ENCODE results near the gene AFF1.

DNA sequence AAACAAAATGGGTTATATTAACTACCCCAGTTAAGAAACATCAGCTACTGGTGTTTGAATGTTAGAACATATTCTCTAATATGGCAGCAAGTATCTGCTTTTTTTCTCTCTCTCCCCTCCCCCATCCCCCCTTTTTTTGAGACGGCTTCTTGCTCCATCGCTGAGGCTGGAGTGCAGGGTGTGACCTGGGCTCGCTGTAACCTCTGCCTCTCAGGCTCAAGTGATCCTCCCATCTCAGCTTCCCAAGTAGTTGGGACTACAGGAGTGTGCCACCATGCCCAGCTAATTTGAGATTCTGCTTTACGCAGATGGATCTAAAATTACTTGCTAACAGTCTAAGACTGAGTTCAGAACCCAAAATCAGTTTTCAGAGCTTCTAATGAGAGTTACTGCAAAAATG is 101.9 kb downstream of the AFF1 start:
- no peak for TF ChIP-seq CTCF (IDR thresholded peaks at IDR 0.05)
- no peak for TF ChIP-seq POLR2A (IDR thresholded peaks at IDR 0.05)

Measured in thyroid gland (tissue), 4 donors.